Epidermal melanocyte (primary cell): ENCODE measurements around the gene MAST2.
"Not testable (repeated sequence)": the region's sequence is repeated elsewhere in the genome, so short reads cannot be mapped to it uniquely, and the experiment has no call there.

Experiments
- DNase-seq: peaks from one replicate; pipeline ENCODE4 v3.0.0; 2011; ENCODE audit warnings: low spot score; ENCODE audit not compliant: insufficient read length

Gene MAST2

GRCh38 chr1:45809761-45810160, 6.3 kb downstream of the MAST2 start:
- no peak for DNase-seq

GRCh38 chr1:45814776-45815175, 11.4 kb downstream of the MAST2 start:
- no peak for DNase-seq

- DNase-seq = no peak
Observed at GRCh38 chr1:45815667-45816458, 12.5 kb downstream of the MAST2 start.

DNA sequence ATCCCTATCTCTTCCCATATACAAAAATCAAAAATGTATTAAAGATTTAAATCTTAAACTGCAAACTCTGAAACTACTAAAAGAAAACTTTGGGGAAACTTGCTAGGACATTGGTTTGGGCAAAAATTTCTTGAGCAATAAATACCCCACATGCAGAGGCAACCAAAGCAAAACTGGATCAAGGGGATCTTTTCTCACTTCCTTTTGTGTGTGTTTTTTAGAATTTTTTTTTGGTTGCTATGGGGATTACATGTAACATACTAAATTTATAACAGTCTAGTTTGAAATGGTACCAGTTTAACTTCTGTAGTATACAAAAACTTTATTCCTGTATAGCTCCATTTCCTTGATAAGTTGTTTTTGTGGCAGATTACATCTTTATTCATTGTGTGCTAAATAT, 16.8 kb downstream of the MAST2 start:
- DNase-seq = no peak

- DNase-seq = no peak
Observed at GRCh38 chr1:45820788-45821187, 17.4 kb downstream of the MAST2 start.

- no peak for DNase-seq
Observed at GRCh38 chr1:45822644-45823043, 19.2 kb downstream of the MAST2 start.

DNA sequence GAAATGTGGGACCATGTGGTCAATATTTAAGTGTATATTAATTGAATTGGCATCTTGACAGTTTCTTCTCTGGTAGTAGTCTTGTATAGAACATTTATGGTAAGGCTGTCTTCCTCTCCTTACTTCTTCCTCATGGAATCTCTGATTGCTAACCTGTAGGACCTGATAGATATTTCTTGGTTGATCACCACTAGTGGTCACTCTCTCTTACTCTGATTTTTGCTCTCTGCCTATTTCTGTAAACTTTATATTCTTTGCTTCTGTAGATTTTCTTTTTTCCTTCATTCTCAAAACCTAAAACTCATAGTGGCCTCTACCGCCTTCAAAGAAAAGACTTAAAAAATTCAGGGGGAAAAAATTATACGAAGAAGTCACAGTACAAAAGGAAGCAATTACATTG, 21.2 kb downstream of the MAST2 start:
- DNase-seq = no peak

- DNase-seq = no peak
Observed at GRCh38 chr1:45827256-45827655, 23.8 kb downstream of the MAST2 start.

DNA sequence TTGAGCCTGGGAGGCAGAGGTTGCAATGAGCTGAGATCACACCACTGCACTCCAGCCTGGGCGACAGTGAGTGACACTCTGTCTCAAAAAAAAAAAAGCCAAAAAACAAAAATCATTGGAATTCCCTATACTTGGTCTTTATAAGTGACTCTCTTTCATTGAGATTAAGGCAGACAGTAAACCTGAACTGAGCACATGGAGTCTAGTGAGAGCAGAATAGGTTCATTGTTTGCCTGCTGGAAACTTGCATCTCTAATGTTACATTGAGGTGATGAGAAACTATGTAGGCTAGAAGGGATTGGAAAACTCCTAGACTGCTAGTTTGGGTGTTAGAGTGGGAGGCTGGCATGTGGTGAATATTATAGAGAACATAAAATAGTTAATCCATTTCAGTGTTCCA, 25.4 kb downstream of the MAST2 start:
- DNase-seq = no peak

GRCh38 chr1:45833361-45833760, 29.9 kb downstream of the MAST2 start:
- DNase-seq = no peak

- no peak for DNase-seq
Observed at GRCh38 chr1:45834689-45835088, 31.3 kb downstream of the MAST2 start.

DNA sequence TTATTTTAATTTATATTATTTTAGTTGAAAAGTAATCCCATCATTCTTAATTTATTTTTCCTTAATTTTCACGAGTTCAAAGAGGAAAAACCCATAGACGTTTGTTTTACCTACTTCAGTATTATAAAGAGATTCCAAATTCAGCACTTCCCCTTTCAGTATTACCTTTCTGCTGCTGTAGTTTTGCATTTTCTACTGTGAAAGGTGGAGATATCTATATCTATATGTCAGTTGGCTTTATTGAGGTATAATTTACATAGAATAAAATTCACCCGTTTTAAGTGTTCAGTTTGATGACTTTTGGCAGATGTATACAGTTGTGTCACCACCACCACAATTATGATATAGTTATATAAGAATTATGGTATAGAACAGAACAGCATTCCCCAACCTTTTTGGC, 33.0 kb downstream of the MAST2 start:
- DNase-seq = no peak

GRCh38 chr1:45836861-45837260, 33.4 kb downstream of the MAST2 start:
- not testable (repeated sequence) for DNase-seq

DNA sequence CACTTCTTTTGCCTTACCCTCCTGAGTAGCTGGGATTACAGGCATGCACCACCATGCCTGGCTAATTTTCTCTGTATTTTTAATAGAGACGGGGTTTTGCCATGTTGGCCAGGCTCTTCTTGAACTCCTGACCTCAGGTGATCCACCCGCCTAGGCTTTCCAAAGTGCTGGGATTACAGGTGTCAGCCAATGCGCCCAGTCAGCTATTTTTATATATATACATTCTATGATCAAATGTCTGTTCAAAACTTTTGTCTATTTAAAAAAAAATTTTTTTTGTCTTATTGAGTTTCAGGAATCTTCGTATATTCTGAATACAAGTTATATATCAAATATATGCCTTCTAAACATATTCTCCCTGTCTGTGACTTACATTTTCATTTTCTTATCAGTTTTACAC, 34.9 kb downstream of the MAST2 start:
- not testable (repeated sequence) for DNase-seq

GRCh38 chr1:45840704-45841103, 37.3 kb downstream of the MAST2 start:
- DNase-seq = no peak

GRCh38 chr1:45842786-45843185, 39.4 kb downstream of the MAST2 start:
- DNase-seq = no peak

DNA sequence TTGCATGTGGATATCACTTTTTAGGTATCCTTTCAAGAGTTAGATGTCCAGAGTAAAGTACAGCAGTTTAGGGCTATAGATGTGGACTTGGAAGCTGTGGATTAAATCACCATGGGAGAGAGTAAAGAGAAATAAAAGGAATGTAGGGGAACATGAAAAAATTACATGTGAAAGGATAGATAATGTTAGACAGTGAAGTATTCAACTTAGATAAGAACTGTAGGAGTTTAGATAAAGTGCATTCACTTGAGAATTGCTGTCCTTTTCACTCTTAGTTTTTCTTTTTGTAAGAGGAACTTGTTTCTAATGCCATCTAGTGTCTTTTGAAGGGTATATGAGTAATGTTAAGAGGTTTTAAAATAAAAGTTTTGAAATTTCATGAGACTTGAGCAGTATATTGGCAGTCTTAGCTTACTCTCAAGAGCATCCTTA, 40.1 kb downstream of the MAST2 start:
- DNase-seq = no peak

DNA sequence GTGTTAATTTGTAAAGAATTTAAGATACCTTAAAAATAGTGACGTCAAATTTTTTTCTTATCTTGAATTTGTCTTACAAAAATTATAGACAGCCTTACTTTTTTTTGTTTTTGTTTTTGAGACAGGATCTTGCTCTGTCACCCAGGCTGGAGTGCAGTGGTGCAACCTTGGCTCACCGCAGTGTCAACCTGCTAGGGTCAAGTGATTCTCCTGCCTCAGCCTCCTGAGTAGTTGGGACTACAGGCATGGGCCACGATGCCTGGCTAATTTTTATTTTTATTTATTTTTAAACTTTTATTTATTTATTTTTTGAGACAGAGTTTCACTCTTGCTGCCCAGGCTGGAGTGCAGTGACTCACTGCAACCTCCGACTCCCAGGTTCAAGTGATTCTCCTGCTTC, 40.6 kb downstream of the MAST2 start:
- not testable (repeated sequence) for DNase-seq

GRCh38 chr1:45846931-45847330, 43.5 kb downstream of the MAST2 start:
- DNase-seq = no peak

- DNase-seq = no peak
Observed at GRCh38 chr1:45848097-45848496, 44.7 kb downstream of the MAST2 start.

DNA sequence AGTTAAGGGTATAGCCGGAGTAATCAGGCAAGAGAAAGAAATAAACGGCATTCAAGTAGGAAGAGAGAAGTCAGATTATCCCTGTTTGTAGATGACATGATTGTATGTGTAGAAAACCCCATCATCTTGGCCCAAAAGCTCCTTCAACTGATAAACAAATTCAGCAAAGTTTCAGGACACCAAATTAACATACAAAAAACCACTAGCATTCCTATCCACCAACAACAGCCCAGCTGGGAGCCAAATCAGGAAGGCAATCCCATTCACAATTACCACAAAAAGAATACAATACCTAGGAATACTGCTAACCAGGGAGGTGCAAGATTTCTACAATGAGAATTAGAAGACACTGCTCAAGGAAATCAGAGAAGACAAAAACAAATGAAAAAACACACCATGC, 45.3 kb downstream of the MAST2 start:
- no peak for DNase-seq

DNA sequence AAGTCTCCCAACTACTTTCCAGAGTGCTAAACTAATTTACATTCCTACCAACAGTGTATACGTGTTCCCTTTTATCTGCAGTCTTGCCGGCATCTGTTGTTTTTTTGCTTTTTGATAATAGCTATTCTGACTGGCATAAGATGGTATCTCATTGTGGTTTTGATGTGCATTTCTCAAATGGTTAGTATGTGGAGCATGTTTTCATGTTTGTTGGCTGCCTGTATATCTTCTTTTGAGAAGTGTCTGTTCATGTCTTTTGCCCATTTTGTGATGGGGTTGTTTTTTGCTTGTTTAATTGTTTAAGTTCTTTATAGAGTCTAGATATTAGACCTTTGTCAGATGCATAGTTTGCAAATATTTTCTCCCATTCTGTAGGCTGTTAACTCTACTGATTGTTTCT, 46.6 kb downstream of the MAST2 start:
- no peak for DNase-seq

DNA sequence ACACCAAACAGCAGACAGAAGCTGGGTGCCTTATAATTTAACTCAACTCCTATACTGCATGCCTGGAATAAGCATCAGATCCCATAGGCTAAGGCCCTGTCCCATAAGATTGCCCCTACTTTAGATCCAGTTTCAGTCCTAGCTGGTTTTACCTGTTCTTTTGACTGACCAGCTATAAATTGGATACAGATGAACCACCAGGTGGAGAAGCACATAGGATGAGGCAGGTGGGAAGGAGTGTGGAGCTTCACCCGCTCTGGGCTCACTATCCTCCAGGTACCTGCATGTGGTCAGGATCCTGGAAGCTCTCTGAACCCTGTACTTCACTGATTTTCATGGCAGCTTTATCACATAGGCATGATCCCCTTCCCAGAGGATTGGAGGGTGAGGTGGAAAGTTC, 51.3 kb downstream of the MAST2 start:
- no peak for DNase-seq
